ENCODE data around the gene ASCC3. TPM values are rescaled to one million over a fixed set of nuclear protein-coding genes. Genes with fewer than 3 reads are reported as not detected.

The ASCC3 gene
- total and polyA plus RNA-seq, 2 experiments from 2014 or later, result 92.9 to 129 TPM

DNA sequence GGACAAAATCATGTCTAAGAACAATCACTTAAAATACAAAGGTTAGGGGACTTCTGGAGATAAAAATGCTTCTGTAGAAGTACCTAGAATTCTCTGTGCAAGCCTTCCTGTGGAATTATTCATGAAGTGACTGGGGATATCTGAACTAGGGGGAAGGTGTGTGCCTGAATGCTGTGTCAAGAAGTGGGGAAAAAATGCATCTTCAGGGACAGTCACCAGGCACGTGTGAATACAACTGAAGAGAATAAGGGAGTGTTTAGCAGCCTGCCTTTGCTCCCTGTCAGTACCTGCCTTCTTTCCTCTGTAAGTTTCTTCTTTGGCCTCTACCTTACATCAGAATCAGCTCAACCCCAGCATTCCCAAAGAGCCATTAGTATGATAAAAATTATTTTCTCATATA lies 201.0 kb downstream of the ASCC3 start:
- Mint-ChIP-seq H3K9me3 (no peaks in the 10 kb centered on the region), H3K27ac (peak overlapping the region; percentile 42), H3K4me3 (no peak overlapping the region), H3K4me1 (peaks cover 4% of the 10 kb centered on the region; the same call in 1 of the 3 replicates), H3K36me3 (ENCODE audit: low read depth) (no peaks in the 10 kb centered on the region), H3K27me3 (ENCODE audit: insufficient read depth, low read depth, poor library complexity) (no peaks in the 10 kb centered on the region)
- ATAC-seq (no peak), DNase-seq (ENCODE audit: low spot score) (no peak)
- Histone ChIP-seq H4K20me1 (replicated peaks; ENCODE audit: insufficient read depth) (no peaks in the 10 kb centered on the region), H3K27me3 (ENCODE audit: insufficient read depth) (no peaks in the 10 kb centered on the region), H3K4me3 (no peak overlapping the region), H2AFZ (no peak overlapping the region), H3K79me2 (replicated peaks; ENCODE audit: insufficient read depth) (no peaks in the 10 kb centered on the region), H3F3A (replicated peaks; ENCODE audit: low read depth) (no peaks in the 10 kb centered on the region), H3K36me3 (ENCODE audit: insufficient read depth) (no peaks in the 10 kb centered on the region), H3K4me1 (ENCODE audit: insufficient read depth) (peaks cover 4% of the 10 kb centered on the region), H3K27ac (ENCODE audit: low read depth) (peak overlapping the region; percentile 47; the same call in 1 of the 2 replicates), H3K9me2 (ENCODE audit: insufficient read depth) (no peaks in the 10 kb centered on the region), H3K4me2 (no peak overlapping the region)
- TF ChIP-seq ZNF114 (CRISPR knock-in tag; IDR thresholded peaks at IDR 0.05) (no peak), REST (IDR thresholded peaks at IDR 0.05; ENCODE audit: unreplicated experiment) (no peak), STAT1 (IDR thresholded peaks at IDR 0.05; ENCODE audit: unreplicated experiment) (no peak), JUNB (IDR thresholded peaks at IDR 0.05; ENCODE audit: unreplicated experiment) (no peak), EZH2 (IDR thresholded peaks at IDR 0.05; ENCODE audit: low read depth, unreplicated experiment) (no peak), CTCF (conservative IDR thresholded peaks at IDR 0.05; ENCODE audit: low read depth in 2 of 2) (no peak)
- TF ChIP-seq, protein P1, sequence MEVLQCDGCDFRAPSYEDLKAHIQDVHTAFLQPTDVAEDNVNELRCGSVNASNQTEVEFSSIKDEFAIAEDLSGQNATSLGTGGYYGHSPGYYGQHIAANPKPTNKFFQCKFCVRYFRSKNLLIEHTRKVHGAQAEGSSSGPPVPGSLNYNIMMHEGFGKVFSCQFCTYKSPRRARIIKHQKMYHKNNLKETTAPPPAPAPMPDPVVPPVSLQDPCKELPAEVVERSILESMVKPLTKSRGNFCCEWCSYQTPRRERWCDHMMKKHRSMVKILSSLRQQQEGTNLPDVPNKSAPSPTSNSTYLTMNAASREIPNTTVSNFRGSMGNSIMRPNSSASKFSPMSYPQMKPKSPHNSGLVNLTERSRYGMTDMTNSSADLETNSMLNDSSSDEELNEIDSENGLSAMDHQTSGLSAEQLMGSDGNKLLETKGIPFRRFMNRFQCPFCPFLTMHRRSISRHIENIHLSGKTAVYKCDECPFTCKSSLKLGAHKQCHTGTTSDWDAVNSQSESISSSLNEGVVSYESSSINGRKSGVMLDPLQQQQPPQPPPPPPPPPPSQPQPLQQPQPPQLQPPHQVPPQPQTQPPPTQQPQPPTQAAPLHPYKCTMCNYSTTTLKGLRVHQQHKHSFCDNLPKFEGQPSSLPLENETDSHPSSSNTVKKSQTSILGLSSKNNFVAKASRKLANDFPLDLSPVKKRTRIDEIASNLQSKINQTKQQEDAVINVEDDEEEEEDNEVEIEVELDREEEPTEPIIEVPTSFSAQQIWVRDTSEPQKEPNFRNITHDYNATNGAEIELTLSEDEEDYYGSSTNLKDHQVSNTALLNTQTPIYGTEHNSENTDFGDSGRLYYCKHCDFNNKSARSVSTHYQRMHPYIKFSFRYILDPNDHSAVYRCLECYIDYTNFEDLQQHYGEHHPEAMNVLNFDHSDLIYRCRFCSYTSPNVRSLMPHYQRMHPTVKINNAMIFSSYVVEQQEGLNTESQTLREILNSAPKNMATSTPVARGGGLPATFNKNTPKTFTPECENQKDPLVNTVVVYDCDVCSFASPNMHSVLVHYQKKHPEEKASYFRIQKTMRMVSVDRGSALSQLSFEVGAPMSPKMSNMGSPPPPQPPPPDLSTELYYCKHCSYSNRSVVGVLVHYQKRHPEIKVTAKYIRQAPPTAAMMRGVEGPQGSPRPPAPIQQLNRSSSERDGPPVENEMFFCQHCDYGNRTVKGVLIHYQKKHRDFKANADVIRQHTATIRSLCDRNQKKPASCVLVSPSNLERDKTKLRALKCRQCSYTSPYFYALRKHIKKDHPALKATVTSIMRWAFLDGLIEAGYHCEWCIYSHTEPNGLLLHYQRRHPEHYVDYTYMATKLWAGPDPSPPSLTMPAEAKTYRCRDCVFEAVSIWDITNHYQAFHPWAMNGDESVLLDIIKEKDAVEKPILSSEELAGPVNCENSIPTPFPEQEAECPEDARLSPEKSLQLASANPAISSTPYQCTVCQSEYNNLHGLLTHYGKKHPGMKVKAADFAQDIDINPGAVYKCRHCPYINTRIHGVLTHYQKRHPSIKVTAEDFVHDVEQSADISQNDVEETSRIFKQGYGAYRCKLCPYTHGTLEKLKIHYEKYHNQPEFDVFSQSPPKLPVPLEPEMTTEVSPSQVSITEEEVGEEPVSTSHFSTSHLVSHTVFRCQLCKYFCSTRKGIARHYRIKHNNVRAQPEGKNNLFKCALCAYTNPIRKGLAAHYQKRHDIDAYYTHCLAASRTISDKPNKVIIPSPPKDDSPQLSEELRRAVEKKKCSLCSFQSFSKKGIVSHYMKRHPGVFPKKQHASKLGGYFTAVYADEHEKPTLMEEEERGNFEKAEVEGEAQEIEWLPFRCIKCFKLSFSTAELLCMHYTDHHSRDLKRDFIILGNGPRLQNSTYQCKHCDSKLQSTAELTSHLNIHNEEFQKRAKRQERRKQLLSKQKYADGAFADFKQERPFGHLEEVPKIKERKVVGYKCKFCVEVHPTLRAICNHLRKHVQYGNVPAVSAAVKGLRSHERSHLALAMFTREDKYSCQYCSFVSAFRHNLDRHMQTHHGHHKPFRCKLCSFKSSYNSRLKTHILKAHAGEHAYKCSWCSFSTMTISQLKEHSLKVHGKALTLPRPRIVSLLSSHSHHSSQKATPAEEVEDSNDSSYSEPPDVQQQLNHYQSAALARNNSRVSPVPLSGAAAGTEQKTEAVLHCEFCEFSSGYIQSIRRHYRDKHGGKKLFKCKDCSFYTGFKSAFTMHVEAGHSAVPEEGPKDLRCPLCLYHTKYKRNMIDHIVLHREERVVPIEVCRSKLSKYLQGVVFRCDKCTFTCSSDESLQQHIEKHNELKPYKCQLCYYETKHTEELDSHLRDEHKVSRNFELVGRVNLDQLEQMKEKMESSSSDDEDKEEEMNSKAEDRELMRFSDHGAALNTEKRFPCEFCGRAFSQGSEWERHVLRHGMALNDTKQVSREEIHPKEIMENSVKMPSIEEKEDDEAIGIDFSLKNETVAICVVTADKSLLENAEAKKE (CRISPR knock-in tag; IDR thresholded peaks at IDR 0.05), result no peak

Measured in GM23338 (cell line).